Loucy (cell line): ENCODE results near the gene PPP1R15B.

Experiments used
- H2AFZ ChIP-seq: fragments of 200-600 bp; sonication (generic); 2 replicates; pipeline ENCODE4 v1.6.0; 2016; ENCODE audit warnings: antibody characterized with exemption, mild to moderate bottlenecking, low read length, moderate library complexity
- H3F3A ChIP-seq: fragments of 200-600 bp; 2 replicates; pipeline ENCODE4 v1.6.0; 2016; ENCODE audit warnings: antibody characterized with exemption, low read depth, mild to moderate bottlenecking
- H3K27me3 ChIP-seq: fragments of 200-600 bp; sonication (generic); 2 replicates; pipeline ENCODE4 v1.6.1; 2014; ENCODE audit warnings: low read length, mild to moderate bottlenecking; ENCODE audit not compliant: insufficient read depth, poor library complexity, severe bottlenecking
- H3K36me3 ChIP-seq: fragments of 200-600 bp; sonication (generic); 2 replicates; pipeline ENCODE4 v1.6.1; 2016; ENCODE audit warnings: low read length; ENCODE audit not compliant: insufficient read depth
- H3K4me1 ChIP-seq: fragments of 200-600 bp; sonication (generic); 2 replicates; pipeline ENCODE4 v1.5.1; 2014; ENCODE audit warnings: low read length, mild to moderate bottlenecking; ENCODE audit not compliant: insufficient read depth, poor library complexity, severe bottlenecking
- H3K4me2 ChIP-seq: fragments of 200-600 bp; sonication (generic); 2 replicates; pipeline ENCODE4 v1.6.0; 2014; ENCODE audit warnings: antibody characterized with exemption, low read length, low read depth, mild to moderate bottlenecking; ENCODE audit not compliant: poor library complexity, severe bottlenecking
- H3K4me3 ChIP-seq: fragments of 200-600 bp; sonication (generic); 2 replicates; pipeline ENCODE4 v1.5.1; 2014; ENCODE audit warnings: low read length, mild to moderate bottlenecking, mixed read lengths; ENCODE audit not compliant: poor library complexity, severe bottlenecking
- H3K79me2 ChIP-seq: fragments of 200-600 bp; sonication (generic); 2 replicates; pipeline ENCODE4 v1.6.1; 2014; ENCODE audit warnings: low read length; ENCODE audit not compliant: insufficient read depth
- H3K9ac ChIP-seq: fragments of 200-600 bp; sonication (generic); 2 replicates; pipeline ENCODE4 v1.6.0; 2014; ENCODE audit warnings: mild to moderate bottlenecking, low read depth, low read length, moderate library complexity; ENCODE audit not compliant: poor library complexity, severe bottlenecking
- H3K9me2 ChIP-seq: fragments of 200-600 bp; sonication (generic); replicated peaks from 2 replicates; pipeline ENCODE4 v1.6.1; 2016; ENCODE audit warnings: low read depth, low read length, mixed read lengths
- H3K9me3 ChIP-seq: fragments of 200-600 bp; sonication (generic); 2 replicates; pipeline ENCODE4 v1.6.1; 2014; ENCODE audit warnings: mild to moderate bottlenecking, antibody characterized with exemption, low read length, low read depth; ENCODE audit not compliant: insufficient read depth
- H4K20me1 ChIP-seq: fragments of 200-600 bp; sonication (generic); 2 replicates; pipeline ENCODE4 v1.6.0; 2014; ENCODE audit warnings: antibody characterized with exemption, low read length, mild to moderate bottlenecking; ENCODE audit not compliant: insufficient read depth, poor library complexity, severe bottlenecking
- CTCF ChIP-seq: fragments of 200-600 bp; sonication (generic); conservative IDR thresholded peaks from 2 replicates; pipeline ENCODE4 v1.5.1; 2014; ENCODE audit warnings: mild to moderate bottlenecking, antibody characterized with exemption, low read length
- EZH2phosphoT487 ChIP-seq: fragments of 200-600 bp; IDR thresholded peaks from 2 replicates; pipeline ENCODE4 v1.6.1; 2018; ENCODE audit warnings: antibody characterized with exemption, mild to moderate bottlenecking, moderate library complexity, borderline replicate concordance

The PPP1R15B gene

GRCh38 chr1:204448991-204449677 is 37.5 kb upstream of the PPP1R15B start:
- H2AFZ ChIP-seq = no peak overlapping the region
- H3K9me2 ChIP-seq = no peaks in the 10 kb centered on the region
- H3K4me2 ChIP-seq = no peak overlapping the region
- no peaks in the 10 kb centered on the region for H3K9me3 ChIP-seq
- H3F3A ChIP-seq = no peaks in the 10 kb centered on the region
- no peak overlapping the region for H3K4me3 ChIP-seq
- peaks cover 66% of the 10 kb centered on the region; the same call in 1 of the 2 replicates for H3K36me3 ChIP-seq
- no peak for TF ChIP-seq EZH2phosphoT487
- no peak for TF ChIP-seq CTCF
- no peaks in the 10 kb centered on the region for H3K79me2 ChIP-seq
- no peaks in the 10 kb centered on the region for H3K27me3 ChIP-seq
- H4K20me1 ChIP-seq = peaks cover 3% of the 10 kb centered on the region
- H3K9ac ChIP-seq = no peak overlapping the region
- H3K4me1 ChIP-seq = peaks cover 33% of the 10 kb centered on the region

GRCh38 chr1:204448344-204448964 is 36.8 kb upstream of the PPP1R15B start:
- H3K4me1 ChIP-seq = peaks cover 33% of the 10 kb centered on the region
- no peaks in the 10 kb centered on the region for H3K9me3 ChIP-seq
- H3K36me3 ChIP-seq = peaks cover 73% of the 10 kb centered on the region; the same call in 1 of the 2 replicates
- H3K4me2 ChIP-seq = no peak overlapping the region
- TF ChIP-seq EZH2phosphoT487 (no peak), CTCF (no peak)
- no peak overlapping the region for H3K9ac ChIP-seq
- peaks cover 3% of the 10 kb centered on the region for H4K20me1 ChIP-seq
- no peaks in the 10 kb centered on the region for H3K27me3 ChIP-seq
- H3K79me2 ChIP-seq = no peaks in the 10 kb centered on the region
- no peaks in the 10 kb centered on the region for H3K9me2 ChIP-seq
- H3F3A ChIP-seq = no peaks in the 10 kb centered on the region
- no peak overlapping the region for H3K4me3 ChIP-seq
- no peak overlapping the region for H2AFZ ChIP-seq

- no peaks in the 10 kb centered on the region for H3F3A ChIP-seq
- H3K79me2 ChIP-seq = no peaks in the 10 kb centered on the region
- H3K4me2 ChIP-seq = no peak overlapping the region
- no peaks in the 10 kb centered on the region for H3K9me2 ChIP-seq
- H3K36me3 ChIP-seq = peaks cover 73% of the 10 kb centered on the region; the same call in 1 of the 2 replicates
- TF ChIP-seq EZH2phosphoT487 = no peak
- TF ChIP-seq CTCF = no peak
- H2AFZ ChIP-seq = no peak overlapping the region
- no peaks in the 10 kb centered on the region for H3K9me3 ChIP-seq
- no peak overlapping the region for H3K9ac ChIP-seq
- peaks cover 3% of the 10 kb centered on the region for H4K20me1 ChIP-seq
- no peaks in the 10 kb centered on the region for H3K27me3 ChIP-seq
- peaks cover 33% of the 10 kb centered on the region for H3K4me1 ChIP-seq
- H3K4me3 ChIP-seq = no peak overlapping the region
Measured at GRCh38 chr1:204447736-204448135, 36.1 kb upstream of the PPP1R15B start.
